SK-N-MC (cell line): ENCODE data around the gene GRIK3.

Source experiments
- DNase-seq: peaks from one replicate; pipeline ENCODE4 v3.0.0-alpha.2; 2011; ENCODE audit warnings: low read depth, low spot score
- H3K27ac ChIP-seq: fragments of 200-600 bp; sonication (generic); 2 replicates; pipeline ENCODE4 v1.5.1; 2016; ENCODE audit warnings: mixed run types
- H3K36me3 ChIP-seq: fragments of 200-600 bp; sonication (generic); 2 replicates; pipeline ENCODE4 v1.6.1; 2017; ENCODE audit warnings: antibody characterized with exemption, low read length, mixed read lengths; ENCODE audit not compliant: insufficient read depth
- H3K4me3 ChIP-seq: fragments of 200-600 bp; sonication (generic); 2 replicates; pipeline ENCODE4 v1.5.1; 2016
- H3K9ac ChIP-seq: fragments of 200-600 bp; sonication (generic); 2 replicates; pipeline ENCODE4 v1.8.0; 2017; ENCODE audit warnings: mixed run types, mixed read lengths; ENCODE audit not compliant: insufficient read length
- H3K9me3 ChIP-seq: fragments of 200-600 bp; sonication (generic); 2 replicates; pipeline ENCODE4 v1.6.1; 2017; ENCODE audit warnings: low read depth, mild to moderate bottlenecking, antibody characterized with exemption, low read length, moderate library complexity, mixed read lengths
- EZH2 ChIP-seq: fragments of 200-600 bp; sonication (generic); IDR thresholded peaks from one replicate; pipeline ENCODE4 v1.6.1; 2017; ENCODE audit warnings: antibody characterized with exemption
- FOXP2 ChIP-seq: optimal IDR thresholded peaks from 2 replicates; pipeline ENCODE3; 2011; ENCODE audit warnings: mild to moderate bottlenecking, moderate library complexity; ENCODE audit not compliant: insufficient read depth; ENCODE audit errors: extremely low read length, control extremely low read depth
- POLR2AphosphoS5 ChIP-seq: IDR thresholded peaks from 2 replicates; pipeline ENCODE4 v1.6.1; 2012; ENCODE audit warnings: mild to moderate bottlenecking, low read depth, low read length, borderline replicate concordance

GRIK3 gene

GRCh38 chr1:36992139-36992943 lies 42.0 kb downstream of the GRIK3 start:
- H3K9me3 ChIP-seq, result no peaks in the 10 kb centered on the region

GRCh38 chr1:36991551-36991950 lies 42.8 kb downstream of the GRIK3 start:
- TF ChIP-seq EZH2, result no peak
- no peak for TF ChIP-seq POLR2AphosphoS5
- no peak for TF ChIP-seq FOXP2
- H3K4me3 ChIP-seq, result no peak overlapping the region
- H3K27ac ChIP-seq, result no peak overlapping the region
- H3K9me3 ChIP-seq, result no peaks in the 10 kb centered on the region
- peaks cover 6% of the 10 kb centered on the region; the same call in 1 of the 2 replicates for H3K36me3 ChIP-seq
- no peak overlapping the region for H3K9ac ChIP-seq
- no peak for DNase-seq

More at GRCh38 chr1:36992139-36992943, 42.0 kb downstream of the GRIK3 start:
- H3K36me3 ChIP-seq, result peaks cover 10% of the 10 kb centered on the region; the same call in 1 of the 2 replicates
- no peak overlapping the region for H3K27ac ChIP-seq
- TF ChIP-seq EZH2, result no peak
- no peak for TF ChIP-seq POLR2AphosphoS5
- TF ChIP-seq FOXP2, result no peak
- no peak overlapping the region for H3K9ac ChIP-seq
- no peak for DNase-seq
- no peak overlapping the region for H3K4me3 ChIP-seq

- Histone ChIP-seq H3K27ac (no peak overlapping the region), H3K9ac (no peak overlapping the region), H3K4me3 (no peak overlapping the region), H3K9me3 (no peaks in the 10 kb centered on the region), H3K36me3 (peaks cover under 1% of the 10 kb centered on the region; the same call in 1 of the 2 replicates)
- TF ChIP-seq EZH2 (no peak), POLR2AphosphoS5 (no peak), FOXP2 (no peak)
- DNase-seq, result no peak
Measured at GRCh38 chr1:36990928-36991327, 43.4 kb downstream of the GRIK3 start.

- no peak overlapping the region for H3K9ac ChIP-seq
- H3K36me3 ChIP-seq, result no peaks in the 10 kb centered on the region
- no peaks in the 10 kb centered on the region for H3K9me3 ChIP-seq
- no peak overlapping the region for H3K4me3 ChIP-seq
- H3K27ac ChIP-seq, result no peak overlapping the region
- no peak for DNase-seq
- TF ChIP-seq POLR2AphosphoS5, result no peak
- TF ChIP-seq EZH2, result no peak
- TF ChIP-seq FOXP2, result no peak
Measured at GRCh38 chr1:36989241-36989640, 45.1 kb downstream of the GRIK3 start.

GRCh38 chr1:36988741-36989193 lies 45.5 kb downstream of the GRIK3 start:
- H3K9me3 ChIP-seq, result no peaks in the 10 kb centered on the region
- peak overlapping the region; percentile 4; the same call in 1 of the 2 replicates for H3K27ac ChIP-seq
- H3K4me3 ChIP-seq, result 0 out of 2 replicates have a peak overlapping the region, but pooled peaks have one; percentile 10
- TF ChIP-seq EZH2, result no peak
- TF ChIP-seq FOXP2, result no peak
- no peak for TF ChIP-seq POLR2AphosphoS5
- no peaks in the 10 kb centered on the region for H3K36me3 ChIP-seq
- DNase-seq, result no peak
- no peak overlapping the region for H3K9ac ChIP-seq

- TF ChIP-seq EZH2, result no peak
- TF ChIP-seq FOXP2, result no peak
- no peak for TF ChIP-seq POLR2AphosphoS5
- DNase-seq, result no peak
- 0 out of 2 replicates have a peak overlapping the region, but pooled peaks have one; percentile 10 for H3K4me3 ChIP-seq
Measured at GRCh38 chr1:36988321-36988720, 46.0 kb downstream of the GRIK3 start.

GRCh38 chr1:36987276-36987675 lies 47.0 kb downstream of the GRIK3 start:
- Histone ChIP-seq H3K4me3 (no peak overlapping the region), H3K36me3 (no peaks in the 10 kb centered on the region), H3K27ac (no peak overlapping the region), H3K9ac (no peak overlapping the region), H3K9me3 (no peaks in the 10 kb centered on the region)
- DNase-seq, result no peak
- no peak for TF ChIP-seq POLR2AphosphoS5
- TF ChIP-seq EZH2, result no peak
- no peak for TF ChIP-seq FOXP2

More at GRCh38 chr1:36988321-36988720, 46.0 kb downstream of the GRIK3 start:
- Histone ChIP-seq H3K27ac (peak overlapping the region; percentile 4; the same call in 1 of the 2 replicates), H3K9ac (no peak overlapping the region), H3K36me3 (no peaks in the 10 kb centered on the region), H3K9me3 (no peaks in the 10 kb centered on the region)

GRCh38 chr1:36986241-36986985 lies 47.9 kb downstream of the GRIK3 start:
- H3K4me3 ChIP-seq, result no peak overlapping the region
- H3K9me3 ChIP-seq, result no peaks in the 10 kb centered on the region
- no peaks in the 10 kb centered on the region for H3K36me3 ChIP-seq
- no peak overlapping the region for H3K27ac ChIP-seq
- DNase-seq, result no peak
- TF ChIP-seq FOXP2 (no peak), EZH2 (no peak), POLR2AphosphoS5 (no peak)
- H3K9ac ChIP-seq, result no peak overlapping the region
